Right atrium auricular region (tissue), 2 donors: Measurements from ENCODE around the gene WDFY1. TPM values are rescaled to one million over a fixed set of nuclear protein-coding genes. Genes with fewer than 3 reads are reported as not detected.

ENCODE experiments used
- DNase-seq: peaks from one replicate; pipeline ENCODE4 v3.0.0-alpha.2; 2019; ENCODE audit warnings: low spot score
- H3K27ac ChIP-seq, 2 donors: fragments of 200-600 bp; sonication (generic); 1 replicate in 1 of 2; 2 replicates in 1 of 2; pipeline ENCODE4 v1.5.1; 2016 to 2019
- H3K27me3 ChIP-seq, 2 donors: fragments of 200-600 bp; sonication (generic); one replicate each; pipeline versions ENCODE4 v1.5.1 to v1.6.0; 2017 to 2019
- H3K36me3 ChIP-seq: fragments of 200-600 bp; sonication (generic); one replicate; pipeline ENCODE4 v1.5.1; 2016
- H3K4me1 ChIP-seq, 2 donors: fragments of 200-600 bp; sonication (generic); one replicate each; pipeline versions ENCODE4 v1.5.1 to v1.6.0; 2017 to 2019
- H3K4me3 ChIP-seq, 2 donors: fragments of 200-600 bp; sonication (generic); 1 replicate in 1 of 2; 2 replicates in 1 of 2; pipeline ENCODE4 v1.5.1; 2017 to 2019; ENCODE audit warnings: mild to moderate bottlenecking in 1 of 2, moderate library complexity in 1 of 2
- H3K9me3 ChIP-seq, 2 donors: fragments of 200-600 bp; sonication (generic); one replicate each; pipeline ENCODE4 v1.5.1; 2019
- CTCF ChIP-seq, 2 donors: fragments of 200-600 bp; sonication (generic); IDR thresholded peaks; one replicate each; pipeline ENCODE4 v1.5.1; 2019; ENCODE audit warnings: antibody characterized with exemption in 2 of 2
- total RNA-seq, 2 donors: library from RNA; depleted of rRNA; stranded (reverse); fragments of >200 nt; gene quantifications; one replicate each; pipeline ENCODE4 v1.1.0, GENCODE V29; 2016

The WDFY1 gene
- total RNA-seq, 2 donors from 2014 or later: 13.8 to 16.8 TPM

- no peak overlapping the region for H3K27ac ChIP-seq
Observed at GRCh38 chr2:223916181-223916920, 28.8 kb downstream of the WDFY1 start.

GRCh38 chr2:223915071-223915470, 30.1 kb downstream of the WDFY1 start:
- TF ChIP-seq CTCF (IDR thresholded peaks at IDR 0.05): no peak
- no peak for DNase-seq
- no peaks in the 10 kb centered on the region for H3K9me3 ChIP-seq
- peaks cover 25% of the 10 kb centered on the region for H3K36me3 ChIP-seq
- peaks cover 0 to 6% of the 10 kb centered on the region in 2 donors for H3K4me1 ChIP-seq
- no peaks in the 10 kb centered on the region for H3K27me3 ChIP-seq
- H3K4me3 ChIP-seq: no peak overlapping the region
- H3K27ac ChIP-seq: no peak overlapping the region

More at GRCh38 chr2:223916181-223916920, 28.8 kb downstream of the WDFY1 start:
- Histone ChIP-seq H3K4me3 (no peak overlapping the region), H3K9me3 (no peaks in the 10 kb centered on the region), H3K27me3 (no peaks in the 10 kb centered on the region), H3K36me3 (peaks cover 25% of the 10 kb centered on the region), H3K4me1 (peaks cover 0 to 5% of the 10 kb centered on the region in 2 donors)
- DNase-seq: no peak
- no peak for TF ChIP-seq CTCF (IDR thresholded peaks at IDR 0.05)

GRCh38 chr2:223914324-223914723, 30.8 kb downstream of the WDFY1 start:
- no peaks in the 10 kb centered on the region for H3K9me3 ChIP-seq
- H3K27me3 ChIP-seq: no peaks in the 10 kb centered on the region
- peaks cover 0 to 13% of the 10 kb centered on the region in 2 donors for H3K4me1 ChIP-seq
- H3K36me3 ChIP-seq: peaks cover 25% of the 10 kb centered on the region
- DNase-seq: no peak
- no peak for TF ChIP-seq CTCF (IDR thresholded peaks at IDR 0.05)
- H3K4me3 ChIP-seq: no peak overlapping the region
- no peak overlapping the region for H3K27ac ChIP-seq

DNA sequence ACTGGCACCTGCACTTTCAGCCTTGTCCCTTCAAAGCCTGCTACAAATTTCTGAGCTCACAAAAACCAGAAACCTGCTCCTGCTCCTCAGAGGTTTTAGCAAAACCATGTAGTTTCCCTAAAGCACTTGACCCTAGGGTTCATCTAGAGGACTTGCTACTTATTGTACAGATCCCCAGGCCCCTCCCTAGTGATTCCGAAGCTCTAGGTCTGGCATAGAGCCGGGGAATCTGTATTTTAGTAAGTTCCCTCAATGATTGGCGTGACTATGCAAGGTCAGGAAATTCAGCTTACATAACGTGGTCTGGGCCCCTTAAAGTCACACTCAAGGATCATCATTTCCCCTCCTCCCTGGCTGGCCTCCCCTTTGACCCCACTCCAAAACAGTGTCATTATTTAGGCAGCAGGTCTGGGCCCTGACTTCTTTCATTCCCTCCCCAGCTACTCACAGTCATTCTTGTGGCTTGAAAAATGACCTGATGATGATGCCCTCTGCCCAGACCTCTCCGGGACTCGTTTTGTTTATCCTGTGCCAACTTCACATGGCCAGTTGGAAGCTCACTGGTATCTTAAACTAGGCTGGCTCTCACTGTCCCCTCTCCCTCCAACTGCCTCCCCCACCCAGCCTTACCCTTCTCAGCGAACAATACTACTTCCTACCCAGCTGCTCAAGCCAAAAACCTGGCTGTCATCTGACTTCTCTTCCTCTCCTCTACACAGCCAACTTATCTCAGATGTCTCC, 36.0 kb downstream of the WDFY1 start:
- no peak for DNase-seq
- Histone ChIP-seq H3K27me3 (no peaks in the 10 kb centered on the region), H3K36me3 (peaks cover 18% of the 10 kb centered on the region), H3K27ac (no peak overlapping the region), H3K9me3 (no peaks in the 10 kb centered on the region), H3K4me1 (peaks cover 0 to 22% of the 10 kb centered on the region in 2 donors), H3K4me3 (no peak overlapping the region)
- no peak for TF ChIP-seq CTCF (IDR thresholded peaks at IDR 0.05)

DNA sequence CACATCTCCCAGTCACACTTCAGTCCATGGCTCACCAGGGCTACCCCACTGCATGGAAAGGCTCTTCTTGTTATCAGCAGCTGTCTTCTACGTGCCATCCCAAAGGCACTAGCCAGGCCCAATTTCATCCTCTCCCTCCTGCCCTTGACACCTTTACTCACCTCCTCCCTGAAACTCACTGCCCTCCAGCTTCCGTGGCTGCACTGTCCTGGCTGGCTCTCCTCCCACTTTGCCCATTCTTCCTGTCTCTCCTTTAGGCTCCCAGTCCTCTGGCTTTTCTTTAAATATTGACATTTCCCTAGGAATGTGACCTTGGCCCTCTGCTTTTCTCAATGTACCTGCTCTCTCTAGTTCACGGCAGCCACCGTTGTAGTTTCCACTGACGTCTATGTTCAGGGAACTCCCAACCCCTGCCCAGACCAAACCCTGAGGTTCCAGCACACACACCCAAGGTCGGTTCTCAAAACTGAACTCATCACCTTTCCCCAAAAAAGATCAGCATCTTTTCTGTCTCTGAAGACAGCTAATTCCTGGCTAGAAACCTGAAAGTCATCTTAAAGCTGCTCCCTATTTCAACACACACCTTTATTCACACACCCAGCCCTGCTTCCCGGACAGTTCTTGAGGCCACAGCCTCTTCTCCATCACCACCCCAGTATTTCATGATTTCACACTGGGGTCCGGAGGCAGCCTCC, 36.7 kb downstream of the WDFY1 start:
- DNase-seq: no peak
- no peak for TF ChIP-seq CTCF (IDR thresholded peaks at IDR 0.05)
- Histone ChIP-seq H3K4me3 (no peak overlapping the region), H3K27me3 (no peaks in the 10 kb centered on the region), H3K27ac (no peak overlapping the region), H3K36me3 (peaks cover 21% of the 10 kb centered on the region), H3K9me3 (no peaks in the 10 kb centered on the region), H3K4me1 (peaks cover 0 to 22% of the 10 kb centered on the region in 2 donors)
